Motor neuron (in vitro differentiated cells): Measurements from ENCODE around the gene AMIGO3. TPM values are rescaled to one million over a fixed set of nuclear protein-coding genes. Genes with fewer than 3 reads are reported as not detected.

ENCODE experiments used
- ATAC-seq, 8 experiments: fragments of 200-7000 bp; cut with Tn5 transposase; replicated peaks in 6 of 8; 2 replicates each; pipeline ENCODE4 v1.8.0; 2021; ENCODE audit warnings: mild to moderate bottlenecking in 8 of 8, moderate library complexity in 8 of 8
- H3K27ac ChIP-seq, 2 donors: fragments of 250-450 bp; sonication (Bioruptor Pico); 2 replicates each; pipeline ENCODE4 v1.9.0; 2021; ENCODE audit warnings: antibody characterized with exemption in 2 of 2, mild to moderate bottlenecking in 2 of 2, moderate library complexity in 1 of 2
- H3K4me1 ChIP-seq, 2 donors: fragments of 250-450 bp; sonication (Bioruptor Pico); replicated peaks in 1 of 2; 2 replicates each; pipeline ENCODE4 v1.6.1; 2021; ENCODE audit warnings: antibody characterized with exemption in 2 of 2, mild to moderate bottlenecking in 2 of 2, moderate library complexity in 1 of 2
- H3K4me3 ChIP-seq, 5 donors: fragments of 250-450 bp; sonication (Bioruptor Pico); 2 replicates each; pipeline ENCODE4 v1.9.0; 2021; ENCODE audit warnings: antibody characterized with exemption in 5 of 5, mild to moderate bottlenecking in 5 of 5, moderate library complexity in 4 of 5
- WGBS, 10 experiments: fragments of 450-650 bp; shearing (Covaris generic); methylation state at CpG; one replicate each; pipeline ENCODE4 v1.0.0; 2022; 5-methylcytosine and 5-hydroxymethylcytosine counted together
- in situ Hi-C, 9 experiments: fragments of 400-800 bp; cut with MboI; loops; one replicate each; pipeline ENCODE4 v1.15.0; 2021; ENCODE audit warnings: low sequenced_read_pairs in 9 of 9, low pct_unique_long_range_greater_than_20kb in 2 of 9; ENCODE audit not compliant: unreplicated experiment in 9 of 9
- total RNA-seq, 8 experiments: library from RNA; unstranded; fragments of 300-600 nt; gene quantifications; 2 replicates each; pipeline versions ENCODE4 v1.2.3 to v1.2.4, GENCODE V29; 2022

The AMIGO3 gene
- total RNA-seq, 8 experiments from 2014 or later: 0.82 to 3.8 (median 2.3) TPM; not detected in 1

GRCh38 chr3:49713336-49714105, 6.0 kb downstream of the AMIGO3 start:
- Histone ChIP-seq H3K4me3 (no peak overlapping the region), H3K27ac (no peak overlapping the region), H3K4me1 (peaks cover 1% of the 10 kb centered on the region in 2 donors)
- WGBS, 10 experiments: 60 to 85% methylated on average over 1 to 8 of the region's 25 CpGs; no CpG with 5 or more reads in 8 of the 10 experiments
- ATAC-seq: peak in 1 of 8 experiments; percentile 2
- in situ Hi-C loops: no loop called here

- in situ Hi-C loops: no loop called here
- no peak for ATAC-seq
- Histone ChIP-seq H3K4me1 (no peaks in the 10 kb centered on the region), H3K4me3 (no peak overlapping the region), H3K27ac (no peak overlapping the region)
- WGBS, 10 experiments: 48 to 100% (median 71%) methylated on average over 1 to 2 of the region's 7 CpGs; no CpG with 5 or more reads in 4 of the 10 experiments
Measured at GRCh38 chr3:49712631-49713317, 6.7 kb downstream of the AMIGO3 start.

- in situ Hi-C loops: no loop called here
- no peaks in the 10 kb centered on the region for H3K4me1 ChIP-seq
- H3K27ac ChIP-seq: no peak overlapping the region
- no peak overlapping the region for H3K4me3 ChIP-seq
- no peak for ATAC-seq
- 87 to 94% (median 91%) methylated on average over 1 to 7 of the region's 11 CpGs; no CpG with 5 or more reads in 4 of the 10 experiments for WGBS, 10 experiments
Measured at GRCh38 chr3:49712166-49712565, 7.3 kb downstream of the AMIGO3 start.

- in situ Hi-C loops: no loop called here
- Histone ChIP-seq H3K4me3 (no peak overlapping the region), H3K27ac (no peak overlapping the region), H3K4me1 (no peaks in the 10 kb centered on the region)
- 80 to 100% (median 100%) methylated on average over 1 to 3 of the region's 5 CpGs; no CpG with 5 or more reads in 4 of the 10 experiments for WGBS, 10 experiments
- ATAC-seq: no peak
Measured at GRCh38 chr3:49711489-49711888, 8.0 kb downstream of the AMIGO3 start.

- WGBS, 10 experiments: 87 to 100% (median 93%) methylated on average over 2 to 6 of the region's 8 CpGs; no CpG with 5 or more reads in 3 of the 10 experiments
- H3K4me3 ChIP-seq: no peak overlapping the region
- in situ Hi-C loops: no loop called here
- no peak overlapping the region for H3K27ac ChIP-seq
- no peak for ATAC-seq
- no peaks in the 10 kb centered on the region for H3K4me1 ChIP-seq
Measured at GRCh38 chr3:49709852-49710251, 9.6 kb downstream of the AMIGO3 start.

GRCh38 chr3:49707113-49707480, 12.4 kb downstream of the AMIGO3 start:
- Histone ChIP-seq H3K4me1 (no peaks in the 10 kb centered on the region), H3K4me3 (no peak overlapping the region), H3K27ac (no peak overlapping the region)
- in situ Hi-C loops: no loop called here
- WGBS, 10 experiments: 0 to 60% methylated on average over 1 of the region's 4 CpGs; no CpG with 5 or more reads in 8 of the 10 experiments
- peak in 2 of 8 experiments; percentile 18 to 26 for ATAC-seq

GRCh38 chr3:49706456-49707112, 12.9 kb downstream of the AMIGO3 start:
- Histone ChIP-seq H3K4me3 (no peak overlapping the region), H3K4me1 (no peaks in the 10 kb centered on the region), H3K27ac (no peak overlapping the region)
- WGBS, 10 experiments: 71 to 85% (median 82%) methylated on average over 1 to 4 of the region's 9 CpGs; no CpG with 5 or more reads in 7 of the 10 experiments
- ATAC-seq: no peak
- in situ Hi-C loops: no loop called here

- in situ Hi-C loops: no loop called here
Measured at GRCh38 chr3:49705390-49705960, 14.0 kb downstream of the AMIGO3 start.

GRCh38 chr3:49704629-49705028, 14.9 kb downstream of the AMIGO3 start:
- no peak for ATAC-seq
- in situ Hi-C loops: no loop called here
- H3K27ac ChIP-seq: no peak overlapping the region
- no peaks in the 10 kb centered on the region for H3K4me1 ChIP-seq
- no peak overlapping the region for H3K4me3 ChIP-seq
- 85 to 100% (median 100%) methylated on average over 1 to 3 of the region's 8 CpGs; no CpG with 5 or more reads in 7 of the 10 experiments for whole genome bisulfite sequencing, 10 experiments

More at GRCh38 chr3:49705390-49705960, 14.0 kb downstream of the AMIGO3 start:
- Histone ChIP-seq H3K4me1 (no peaks in the 10 kb centered on the region), H3K4me3 (no peak overlapping the region), H3K27ac (no peak overlapping the region)
- WGBS, 10 experiments: 83 to 100% (median 98%) methylated on average over 1 to 7 of the region's 17 CpGs; no CpG with 5 or more reads in 5 of the 10 experiments
- ATAC-seq: peak in 1 of 8 experiments; percentile 5

GRCh38 chr3:49703956-49704355, 15.5 kb downstream of the AMIGO3 start:
- in situ Hi-C loops: no loop called here
- ATAC-seq: peak in 1 of 8 experiments; percentile 1
- no peaks in the 10 kb centered on the region for H3K4me1 ChIP-seq
- no peak overlapping the region for H3K4me3 ChIP-seq
- H3K27ac ChIP-seq: no peak overlapping the region
- WGBS, 10 experiments: no CpG with 5 or more reads among the region's 7 CpGs

GRCh38 chr3:49703443-49703927, 16.0 kb downstream of the AMIGO3 start:
- ATAC-seq: peak; percentile 62 to 98 (median 79)
- in situ Hi-C loops: no loop called here
- Histone ChIP-seq H3K4me3 (no peak overlapping the region), H3K27ac (no peak overlapping the region), H3K4me1 (no peaks in the 10 kb centered on the region)
- 70% methylated on average over 2 of the region's 14 CpGs; no CpG with 5 or more reads in 9 of the 10 experiments for WGBS, 10 experiments

- no peak for ATAC-seq
- H3K4me3 ChIP-seq: no peak overlapping the region
- H3K27ac ChIP-seq: no peak overlapping the region
- H3K4me1 ChIP-seq: no peaks in the 10 kb centered on the region
- in situ Hi-C loops: no loop called here
- WGBS, 10 experiments: 80 to 100% (median 100%) methylated on average over 1 to 3 of the region's 11 CpGs; no CpG with 5 or more reads in 5 of the 10 experiments
Measured at GRCh38 chr3:49702672-49703071, 16.8 kb downstream of the AMIGO3 start.
